Neural crest cell (in vitro differentiated cells): ENCODE results near the gene SARS2. TPM values are rescaled to one million over a fixed set of nuclear protein-coding genes. Genes with fewer than 3 reads are reported as not detected.
"Not testable (repeated sequence)": the region's sequence is repeated elsewhere in the genome, so short reads cannot be mapped to it uniquely, and the experiment has no call there.

Experiments
- DNase-seq: peaks from one replicate; pipeline ENCODE4 v3.0.0; 2021; ENCODE audit warnings: low read depth, mixed read lengths, low spot score
- H3K27ac Mint-ChIP-seq: one replicate; pipeline ENCODE4 v1.8.0; 2021; ENCODE audit warnings: mild to moderate bottlenecking, mixed read lengths; ENCODE audit not compliant: unreplicated experiment
- H3K27me3 Mint-ChIP-seq: 2 replicates; pipeline ENCODE4 v1.8.0; 2021; ENCODE audit warnings: low read depth, mild to moderate bottlenecking, mixed read lengths
- H3K36me3 Mint-ChIP-seq: 2 replicates; pipeline ENCODE4 v1.8.0; 2021; ENCODE audit warnings: low read depth, mild to moderate bottlenecking, mixed read lengths
- H3K4me1 Mint-ChIP-seq: 2 replicates; pipeline ENCODE4 v1.8.0; 2021; ENCODE audit warnings: mixed read lengths
- H3K4me3 Mint-ChIP-seq: one replicate; pipeline ENCODE4 v1.8.0; 2021; ENCODE audit warnings: mild to moderate bottlenecking, mixed read lengths
- H3K9me3 Mint-ChIP-seq: 2 replicates; pipeline ENCODE4 v1.8.0; 2021; ENCODE audit warnings: mixed read lengths
- CTCF ChIP-seq: fragments of 200-600 bp; sonication (generic); conservative IDR thresholded peaks from 2 replicates; pipeline ENCODE4 v1.5.0; 2021; ENCODE audit warnings: antibody characterized with exemption, mild to moderate bottlenecking
- total RNA-seq: library from RNA; stranded (reverse); gene quantifications from 2 replicates; pipeline ENCODE4 v1.2.1, GENCODE V29; 2021

Gene SARS2
- total RNA-seq, 1 donor from 2014 or later: 58.5 TPM

GRCh38 chr19:38877781-38878574 is 52.6 kb downstream of the SARS2 start, which contains the start of gene RINL:
TSS of gene RINL (minus strand) at chr19:38878275. CDS start at chr19:38876742, 1,533 bp downstream.
- no peaks in the 10 kb centered on the region for H3K27me3 Mint-ChIP-seq
- H3K4me1 Mint-ChIP-seq: peaks cover 11% of the 10 kb centered on the region

GRCh38 chr19:38875656-38876395 is 54.7 kb downstream of the SARS2 start:
- H3K4me3 Mint-ChIP-seq: no peak overlapping the region
- no peaks in the 10 kb centered on the region for H3K27me3 Mint-ChIP-seq
- H3K4me1 Mint-ChIP-seq: peaks cover 11% of the 10 kb centered on the region
- DNase-seq: no peak
- no peak for TF ChIP-seq CTCF
- no peak overlapping the region for H3K27ac Mint-ChIP-seq
- no peaks in the 10 kb centered on the region for H3K36me3 Mint-ChIP-seq
- no peaks in the 10 kb centered on the region for H3K9me3 Mint-ChIP-seq

More at GRCh38 chr19:38877781-38878574, 52.6 kb downstream of the SARS2 start, which contains the start of gene RINL:
- no peak for TF ChIP-seq CTCF
- DNase-seq: no peak
- H3K9me3 Mint-ChIP-seq: no peaks in the 10 kb centered on the region
- H3K27ac Mint-ChIP-seq: peak within 1 kb of the TSS; percentile 90
- no peak within 1 kb of the TSS for H3K4me3 Mint-ChIP-seq
- H3K36me3 Mint-ChIP-seq: no peaks in the 10 kb centered on the region

GRCh38 chr19:38873400-38873799 is 57.2 kb downstream of the SARS2 start:
- H3K27me3 Mint-ChIP-seq, H3K9me3 Mint-ChIP-seq, DNase-seq, H3K4me3 Mint-ChIP-seq, H3K27ac Mint-ChIP-seq, H3K36me3 Mint-ChIP-seq: not testable (repeated sequence)
- H3K4me1 Mint-ChIP-seq: peaks cover 16% of the 10 kb centered on the region

- peaks cover 10% of the 10 kb centered on the region for H3K4me1 Mint-ChIP-seq
- peaks cover 4% of the 10 kb centered on the region for H3K27me3 Mint-ChIP-seq
- TF ChIP-seq CTCF: no peak
- H3K9me3 Mint-ChIP-seq: no peaks in the 10 kb centered on the region
- no peak overlapping the region for H3K27ac Mint-ChIP-seq
- H3K4me3 Mint-ChIP-seq: no peak overlapping the region
- H3K36me3 Mint-ChIP-seq: no peaks in the 10 kb centered on the region
- no peak for DNase-seq
Observed at GRCh38 chr19:38870612-38871011, 60.0 kb downstream of the SARS2 start.

- peak; percentile 61 for DNase-seq
- H3K9me3 Mint-ChIP-seq: no peaks in the 10 kb centered on the region
- peak overlapping the region; percentile 69 for H3K4me3 Mint-ChIP-seq
- H3K36me3 Mint-ChIP-seq: no peaks in the 10 kb centered on the region
- no peak overlapping the region for H3K27ac Mint-ChIP-seq
- H3K27me3 Mint-ChIP-seq: peaks cover 4% of the 10 kb centered on the region
- peak; percentile 76 for TF ChIP-seq CTCF
- H3K4me1 Mint-ChIP-seq: peaks cover 12% of the 10 kb centered on the region
Observed at GRCh38 chr19:38869836-38870607, 60.5 kb downstream of the SARS2 start.
